HEK293 (cell line): ENCODE data around the gene CAMK1G.

Source experiments
- KLF16 ChIP-seq: fragments of 450-650 bp; formaldehyde crosslinking; IDR thresholded peaks from 2 replicates; pipeline ENCODE4 v1.5.1; 2017; ENCODE audit warnings: missing biosample characterization, missing genetic modification characterization
- ZNF133 ChIP-seq: fragments of 450-650 bp; formaldehyde crosslinking; IDR thresholded peaks from 2 replicates; pipeline ENCODE4 v1.5.1; 2016; ENCODE audit warnings: missing biosample characterization, missing genetic modification characterization
- ZNF274 ChIP-seq, 2 experiments: fragments of 200-500 bp in 1 of 2; fragments of 450-650 bp in 1 of 2; sonication (Bioruptor generic) in 1 of 2; formaldehyde crosslinking in 1 of 2; IDR thresholded peaks; 2 replicates each; pipeline versions ENCODE4 v1.5.1 to v1.6.1; 2014 to 2016; ENCODE audit warnings: borderline replicate concordance in 1 of 2, inconsistent platforms in 1 of 2, low read length in 1 of 2, missing biosample characterization in 1 of 2, missing genetic modification characterization in 1 of 2
- ZNF335 ChIP-seq: fragments of 450-650 bp; formaldehyde crosslinking; conservative IDR thresholded peaks from 2 replicates; pipeline ENCODE4 v1.5.1; 2016; ENCODE audit warnings: missing biosample characterization, missing genetic modification characterization

DNA sequence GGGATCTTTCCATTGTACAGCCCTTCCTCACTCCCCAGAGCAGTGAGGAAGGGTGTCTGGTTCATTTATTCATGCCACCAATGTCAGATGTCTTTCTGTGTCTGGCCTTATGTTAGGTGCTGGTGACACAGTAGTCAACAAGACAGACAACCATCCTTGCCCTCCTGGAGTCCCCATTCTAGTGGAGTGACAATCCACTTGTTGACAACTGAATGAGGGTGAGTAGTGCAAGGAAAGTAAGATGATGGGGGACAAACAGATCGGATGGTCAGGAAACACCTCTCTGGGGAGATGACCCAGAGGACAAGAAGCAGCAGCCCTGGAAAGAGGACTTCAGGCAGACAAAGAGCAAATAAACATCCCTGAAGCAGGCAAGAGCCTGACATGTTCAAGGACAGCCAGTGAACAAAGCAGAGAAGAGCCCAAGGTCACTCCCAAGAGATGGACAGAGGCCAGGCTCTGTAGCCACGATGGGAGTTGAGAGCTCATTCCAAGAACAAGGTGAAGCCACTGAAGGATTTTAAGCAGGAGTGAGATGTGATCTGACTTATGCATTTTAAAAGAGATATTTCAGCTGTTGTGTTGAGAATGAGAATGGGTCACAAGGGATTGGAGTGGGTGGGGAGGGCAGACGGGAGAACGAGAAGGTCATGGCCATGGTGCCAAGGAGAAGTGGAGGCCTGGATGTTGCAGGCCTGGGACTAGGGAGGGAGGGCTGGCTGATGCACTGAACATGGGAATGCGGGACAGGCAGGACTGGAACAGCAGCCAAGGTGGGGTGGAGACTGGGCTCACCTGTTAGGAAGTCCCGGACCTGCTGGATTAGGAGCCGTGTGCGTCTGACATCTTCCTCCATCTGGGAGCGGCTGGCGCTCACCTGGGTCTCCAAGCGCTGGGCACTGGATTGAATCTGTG is 38.5 kb downstream of the CAMK1G start:
- TF ChIP-seq ZNF274 (IDR thresholded peaks at IDR 0.05; ENCODE audit: low read length) (no peak), ZNF274 (tag by site-specific recombination; IDR thresholded peaks at IDR 0.05; ENCODE audit: borderline replicate concordance) (no peak), ZNF335 (tag by site-specific recombination) (no peak), ZNF133 (tag by site-specific recombination) (no peak), KLF16 (no peak)
